Esophagus squamous epithelium (tissue), 4 donors: ENCODE data around the gene MAEA.

Experiments
- CTCF ChIP-seq, 6 experiments: fragments of 450-650 bp in 4 of 6; fragments of 200-600 bp in 2 of 6; sonication (generic) in 2 of 6; IDR thresholded peaks; one replicate each; pipeline ENCODE4 v1.5.1; 2016 to 2019; ENCODE audit warnings: antibody characterized with exemption in 6 of 6, mild to moderate bottlenecking in 4 of 6, moderate library complexity in 4 of 6
- POLR2A ChIP-seq, 4 donors: fragments of 450-650 bp; IDR thresholded peaks; one replicate each; pipeline ENCODE4 v1.6.1; 2017; ENCODE audit warnings: antibody characterized with exemption in 4 of 4, mild to moderate bottlenecking in 4 of 4, moderate library complexity in 3 of 4

GRCh38 chr4:1242506-1243450 lies 46.9 kb upstream of the MAEA start:
- TF ChIP-seq CTCF (IDR thresholded peaks at IDR 0.05) (no peak), POLR2A (IDR thresholded peaks at IDR 0.05) (no peak)
